Rectal smooth muscle tissue (tissue), 1 donor: Measurements from ENCODE around the gene GRM7.

Experiments
- H3K27ac ChIP-seq: one replicate; pipeline ENCODE4 v1.7.0; 2013; ENCODE audit warnings: low read depth, low read length, inconsistent platforms
- H3K27me3 ChIP-seq: one replicate; pipeline ENCODE4 v1.7.0; 2013; ENCODE audit warnings: low read length; ENCODE audit not compliant: control insufficient read depth, insufficient read depth
- H3K36me3 ChIP-seq: one replicate; pipeline ENCODE4 v1.7.0; 2013; ENCODE audit warnings: low read length; ENCODE audit not compliant: control insufficient read depth, insufficient read depth
- H3K4me1 ChIP-seq: one replicate; pipeline ENCODE4 v1.7.0; 2013; ENCODE audit warnings: low read length; ENCODE audit not compliant: control insufficient read depth, insufficient read depth
- H3K4me3 ChIP-seq: one replicate; pipeline ENCODE4 v1.7.0; 2013; ENCODE audit warnings: low read length
- H3K9ac ChIP-seq: one replicate; pipeline ENCODE4 v1.7.0; 2013; ENCODE audit warnings: low read length

The GRM7 gene

GRCh38 chr3:7790141-7790540 is 929.2 kb downstream of the GRM7 start:
- Histone ChIP-seq H3K4me1 (no peaks in the 10 kb centered on the region), H3K27me3 (no peaks in the 10 kb centered on the region), H3K9ac (no peak overlapping the region), H3K27ac (no peak overlapping the region), H3K36me3 (no peaks in the 10 kb centered on the region), H3K4me3 (no peak overlapping the region)
